ACHN (cell line): ENCODE data around the gene TANC1.

ENCODE experiments used
- DNase-seq: peaks from one replicate; pipeline ENCODE4 v3.0.0-alpha.2; 2015
- in situ Hi-C: cut with HindIII; loops from 2 replicates; pipeline ENCODE4 v1.10.0; 2017; ENCODE audit warnings: low sequenced_read_pairs, low pct_ligation_motif_present, low pct_unique_long_range_greater_than_20kb

TANC1 gene

DNA sequence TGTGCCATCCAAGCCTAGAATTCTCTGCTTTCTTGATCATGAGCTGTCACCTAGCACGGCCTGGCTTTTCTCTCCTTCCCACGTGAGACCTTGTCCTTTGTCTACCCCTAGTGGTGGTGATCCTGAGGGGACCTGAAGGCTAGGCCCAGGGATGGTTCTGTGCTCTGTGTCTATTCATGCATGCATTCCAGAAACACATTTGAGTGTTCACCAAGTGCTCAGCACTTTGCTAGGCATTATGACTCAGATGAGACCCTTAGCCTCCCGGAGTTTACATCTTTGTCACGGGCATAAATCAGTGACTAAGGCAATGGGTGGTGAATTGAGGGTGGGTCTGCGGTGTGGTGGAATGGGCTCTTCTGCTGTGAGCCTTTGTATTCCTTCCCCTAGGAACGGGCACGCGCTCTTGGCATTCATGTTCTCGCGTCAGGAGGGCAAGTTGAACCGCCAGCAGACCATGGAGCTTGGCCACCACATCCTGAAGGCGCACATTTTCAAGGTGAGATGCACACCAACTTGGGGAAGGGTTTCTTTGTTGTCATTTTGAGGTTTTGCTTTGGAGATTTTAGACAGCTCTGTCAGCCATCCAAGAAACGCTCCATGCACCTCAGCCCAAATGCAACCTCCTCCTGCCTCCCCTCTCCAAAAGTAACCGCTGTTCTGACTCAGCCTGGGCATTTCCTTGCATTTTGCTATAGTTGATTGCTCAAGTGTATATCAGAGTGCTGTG is 217.1 kb downstream of the TANC1 start:
- DNase-seq = peak; percentile 99
- in situ Hi-C loops = no loop called here

DNA sequence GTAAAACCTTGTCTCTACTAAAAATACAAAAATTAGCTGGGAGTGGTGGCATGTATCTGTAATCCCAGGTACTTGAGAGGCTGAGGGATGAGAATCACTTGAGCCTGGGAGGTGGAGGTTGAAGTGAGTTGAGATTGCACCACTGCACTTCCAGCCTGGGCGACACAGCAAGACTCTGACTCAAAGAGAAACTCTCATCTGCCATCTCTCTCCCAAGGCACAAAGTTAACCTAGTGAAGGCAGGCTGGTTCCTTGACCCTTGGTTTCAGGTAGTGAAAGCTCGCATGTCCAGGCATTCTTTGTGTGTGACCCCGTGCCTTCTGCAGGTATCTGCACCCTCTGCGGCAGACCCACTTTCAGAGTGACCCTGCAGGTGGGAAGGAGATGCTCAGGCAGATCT is 218.0 kb downstream of the TANC1 start:
- in situ Hi-C loops = no loop called here
- no peak for DNase-seq

DNA sequence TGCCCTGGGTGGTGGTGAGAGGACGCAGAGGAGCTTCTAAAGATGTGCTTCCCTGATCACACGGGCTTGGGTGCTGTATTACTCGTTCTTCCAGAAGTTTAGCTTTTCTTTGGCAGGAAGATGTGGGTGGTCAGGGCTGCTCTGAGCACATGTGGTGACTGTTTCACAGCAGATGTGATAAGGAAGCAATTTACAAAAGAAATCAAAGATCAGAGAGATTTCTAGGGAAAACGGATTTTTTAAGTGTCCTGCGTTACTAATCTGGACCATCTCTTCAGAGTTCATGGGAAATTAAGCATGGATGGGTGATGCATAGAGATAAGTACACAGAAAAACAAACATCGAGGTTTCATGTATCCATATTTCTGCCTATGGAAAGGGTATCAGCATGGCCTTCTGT is 218.7 kb downstream of the TANC1 start:
- in situ Hi-C loops = no loop called here
- DNase-seq = no peak

DNA sequence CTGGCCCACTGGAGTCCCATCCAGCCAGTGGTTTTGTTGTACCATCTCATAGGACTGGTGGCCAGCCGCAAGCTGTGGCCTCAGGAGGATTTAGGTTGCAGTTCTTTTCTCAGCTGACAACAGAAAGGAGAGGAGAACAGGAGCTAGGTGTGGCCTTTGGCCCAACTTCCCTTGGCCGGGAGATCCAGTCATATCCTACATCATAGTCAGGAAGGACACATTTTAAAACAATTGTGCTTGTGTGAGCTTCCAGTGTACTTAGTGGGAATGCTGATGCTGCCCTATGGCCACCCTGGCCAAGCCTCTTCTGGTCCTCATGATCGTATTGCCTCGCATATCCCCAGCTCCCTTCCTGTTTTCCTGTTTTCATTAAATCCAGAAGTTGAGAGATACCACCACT is 220.0 kb downstream of the TANC1 start:
- in situ Hi-C loops = no loop called here
- no peak for DNase-seq

DNA sequence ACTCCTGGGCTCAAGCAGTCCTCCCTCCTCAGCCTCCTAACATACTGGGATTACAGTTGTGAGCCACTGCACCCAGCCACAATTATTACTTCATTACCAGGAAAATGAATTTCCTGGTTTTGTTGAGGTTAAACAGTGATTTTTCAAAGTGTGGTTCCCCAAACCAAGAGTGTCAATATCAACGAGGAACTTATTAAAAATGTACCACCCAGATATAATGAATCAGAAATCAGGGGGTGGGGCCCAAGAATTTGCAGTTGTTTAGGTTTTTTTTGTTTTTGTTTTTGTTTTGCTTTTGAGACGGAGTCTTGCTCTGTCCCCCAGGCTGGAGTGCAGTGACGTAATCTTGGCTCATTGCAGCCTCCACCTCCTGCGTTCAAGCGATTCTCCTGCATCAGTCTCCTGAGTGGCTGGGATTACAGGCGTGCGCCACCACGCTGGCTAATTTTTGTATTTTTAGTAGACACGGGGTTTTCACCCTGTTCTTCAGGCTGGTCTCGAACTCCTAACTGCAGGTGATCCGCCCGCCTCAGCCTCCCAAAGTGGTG is 224.0 kb downstream of the TANC1 start:
- in situ Hi-C loops = no loop called here
- no peak for DNase-seq

GRCh38 chr2:159193791-159194190 is 225.4 kb downstream of the TANC1 start:
- in situ Hi-C loops = no loop called here
- no peak for DNase-seq

GRCh38 chr2:159194241-159194640 is 225.8 kb downstream of the TANC1 start:
- in situ Hi-C loops = no loop called here
- no peak for DNase-seq

- DNase-seq = no peak
- in situ Hi-C loops = no loop called here
Measured at GRCh38 chr2:159195697-159196096, 227.3 kb downstream of the TANC1 start.

- no peak for DNase-seq
- in situ Hi-C loops = no loop called here
Measured at GRCh38 chr2:159196393-159196925, 228.0 kb downstream of the TANC1 start.

- in situ Hi-C loops = no loop called here
- no peak for DNase-seq
Measured at GRCh38 chr2:159199236-159199635, 230.8 kb downstream of the TANC1 start.

DNA sequence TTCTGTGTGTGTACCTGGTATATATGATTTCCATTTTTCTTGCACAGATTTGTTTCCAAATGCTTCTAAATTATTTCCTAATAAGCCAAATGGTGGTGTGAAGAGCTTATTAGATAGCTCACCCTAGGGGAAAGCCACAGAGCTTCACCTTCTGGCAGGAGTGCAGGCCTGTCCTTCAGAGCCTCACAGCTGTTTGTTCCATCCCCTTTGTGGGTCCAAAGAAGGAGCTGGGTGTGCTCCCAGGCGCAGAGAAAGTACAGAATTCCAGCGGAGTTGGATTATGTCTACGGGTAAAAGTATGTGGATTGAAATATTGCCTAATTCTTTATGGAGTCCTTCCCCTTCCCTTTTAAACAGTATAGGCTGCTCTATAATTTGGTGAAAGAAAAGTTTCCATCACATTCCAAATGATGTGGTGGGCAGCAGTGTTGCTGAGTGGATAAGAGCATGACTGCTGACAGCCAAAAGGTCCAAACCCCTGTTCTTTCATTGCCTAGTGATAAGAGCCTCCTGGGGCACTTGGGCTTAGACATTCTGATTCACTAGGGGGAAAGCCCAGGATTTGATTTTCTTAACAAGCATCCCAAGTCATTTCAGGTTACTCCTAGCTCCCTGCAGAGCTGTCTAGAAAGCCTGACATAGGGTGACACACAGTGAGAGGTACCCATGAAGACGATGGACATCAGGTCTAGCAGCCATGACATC is 231.5 kb downstream of the TANC1 start:
- no peak for DNase-seq
- in situ Hi-C loops = no loop called here

- no peak for DNase-seq
- in situ Hi-C loops = no loop called here
Measured at GRCh38 chr2:159200498-159200897, 232.1 kb downstream of the TANC1 start.

DNA sequence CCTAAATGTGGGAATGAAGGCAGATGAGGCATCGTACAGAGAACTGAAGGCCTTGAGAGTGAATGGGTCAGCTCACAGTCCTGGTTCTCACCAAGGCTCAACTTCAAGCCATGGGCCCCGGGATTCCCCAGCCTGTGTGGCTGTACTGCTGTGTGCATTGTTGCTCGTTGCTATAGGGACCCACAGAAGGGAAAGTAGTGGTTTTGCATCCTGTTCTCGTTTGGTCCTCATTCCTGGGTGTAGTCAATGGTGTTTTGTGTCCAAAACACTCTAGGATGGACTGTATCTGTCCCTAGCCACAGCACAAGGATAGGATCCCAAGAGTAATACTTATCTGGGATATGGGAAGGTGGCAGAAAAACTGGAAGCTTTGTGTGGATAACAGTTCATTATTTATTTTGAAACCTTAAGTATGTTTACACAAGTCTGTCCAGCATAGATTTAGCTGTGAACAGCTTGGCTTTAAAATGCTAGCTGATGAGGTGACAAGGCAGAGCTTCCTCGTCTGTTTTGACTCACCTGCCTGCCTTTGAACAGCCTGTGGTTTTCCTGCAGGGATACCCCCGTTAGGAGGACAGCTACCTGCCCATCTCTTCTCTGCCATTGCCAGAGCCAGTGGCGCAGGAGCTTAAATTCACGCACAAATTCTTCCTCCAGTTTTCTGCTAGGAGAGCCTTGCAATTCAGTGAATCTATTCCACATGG is 233.1 kb downstream of the TANC1 start:
- in situ Hi-C loops = no loop called here
- no peak for DNase-seq

- in situ Hi-C loops = no loop called here
- DNase-seq = peak; percentile 66
Measured at GRCh38 chr2:159202568-159203071, 234.2 kb downstream of the TANC1 start.

GRCh38 chr2:159204381-159205144 is 236.1 kb downstream of the TANC1 start:
- DNase-seq = no peak
- in situ Hi-C loops = no loop called here

- DNase-seq = no peak
- in situ Hi-C loops = no loop called here
Measured at GRCh38 chr2:159206736-159207380, 238.4 kb downstream of the TANC1 start.

GRCh38 chr2:159208438-159208837 is 240.0 kb downstream of the TANC1 start:
- DNase-seq = no peak
- in situ Hi-C loops = no loop called here
